HuH-7.5 (cell line): ENCODE data around the gene PPHLN1.

ENCODE experiments used
- DNase-seq: peaks from one replicate; pipeline ENCODE4 v3.0.0; 2011; ENCODE audit warnings: low spot score

PPHLN1 gene

GRCh38 chr12:42482041-42482747 lies 156.2 kb downstream of the PPHLN1 start:
- peak; percentile 19 for DNase-seq

- DNase-seq: peak; percentile 89
Observed at GRCh38 chr12:42482748-42483520, 157.0 kb downstream of the PPHLN1 start.

DNA sequence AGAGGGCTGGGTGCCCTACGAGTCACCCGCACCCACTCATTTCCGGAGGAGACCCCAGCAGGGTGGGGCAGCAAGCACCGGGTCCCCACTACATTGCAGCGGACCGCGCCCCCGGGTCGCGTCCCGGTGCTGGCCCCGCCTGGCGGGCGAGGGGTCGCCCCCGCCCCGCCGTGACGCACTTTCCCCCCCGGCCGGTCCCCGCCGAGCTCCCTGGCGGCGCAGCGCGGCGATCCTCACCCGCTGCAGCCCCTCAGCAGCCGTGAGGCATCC lies 157.5 kb downstream of the PPHLN1 start:
- DNase-seq: no peak

GRCh38 chr12:42484996-42485395 lies 159.0 kb downstream of the PPHLN1 start:
- DNase-seq: no peak

GRCh38 chr12:42485823-42486222 lies 159.9 kb downstream of the PPHLN1 start:
- no peak for DNase-seq

- no peak for DNase-seq
Observed at GRCh38 chr12:42486407-42486806, 160.4 kb downstream of the PPHLN1 start.

DNA sequence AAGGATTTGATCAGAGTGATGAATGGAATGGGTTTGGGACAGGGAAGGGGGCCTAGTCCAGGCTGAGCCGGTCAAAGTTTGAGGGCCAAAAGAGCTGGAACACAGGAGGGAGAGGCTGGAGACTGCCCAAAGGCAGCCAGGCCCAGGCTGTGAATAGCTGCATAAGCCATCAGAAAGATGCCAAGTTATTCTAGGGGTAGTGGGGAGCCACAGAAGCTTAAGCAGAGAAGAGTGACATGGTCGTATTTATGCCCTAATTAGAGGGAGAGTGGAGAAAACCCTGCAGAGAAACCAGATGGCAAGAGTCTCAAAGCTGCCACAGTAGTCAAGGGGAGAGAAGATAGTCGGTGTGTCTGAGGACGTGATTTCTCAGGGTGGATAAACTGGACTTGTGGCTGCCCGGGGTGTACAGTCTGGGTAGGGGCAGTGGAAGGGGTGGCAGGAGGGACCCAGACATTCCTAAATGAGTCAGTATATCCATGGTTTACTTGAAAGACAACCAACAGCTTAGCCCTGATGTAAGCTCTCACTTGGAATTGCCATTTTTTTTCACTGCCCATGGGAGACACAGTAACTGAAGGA lies 164.4 kb downstream of the PPHLN1 start:
- no peak for DNase-seq
